ENCODE measurements around the gene PLEKHM3.
A peak's percentile ranks its signal among the peaks of the same experiment; 100 is the strongest.
"Not testable (repeated sequence)": the region's sequence is repeated elsewhere in the genome, so short reads cannot be mapped to it uniquely, and the experiment has no call there.

The PLEKHM3 gene

DNA sequence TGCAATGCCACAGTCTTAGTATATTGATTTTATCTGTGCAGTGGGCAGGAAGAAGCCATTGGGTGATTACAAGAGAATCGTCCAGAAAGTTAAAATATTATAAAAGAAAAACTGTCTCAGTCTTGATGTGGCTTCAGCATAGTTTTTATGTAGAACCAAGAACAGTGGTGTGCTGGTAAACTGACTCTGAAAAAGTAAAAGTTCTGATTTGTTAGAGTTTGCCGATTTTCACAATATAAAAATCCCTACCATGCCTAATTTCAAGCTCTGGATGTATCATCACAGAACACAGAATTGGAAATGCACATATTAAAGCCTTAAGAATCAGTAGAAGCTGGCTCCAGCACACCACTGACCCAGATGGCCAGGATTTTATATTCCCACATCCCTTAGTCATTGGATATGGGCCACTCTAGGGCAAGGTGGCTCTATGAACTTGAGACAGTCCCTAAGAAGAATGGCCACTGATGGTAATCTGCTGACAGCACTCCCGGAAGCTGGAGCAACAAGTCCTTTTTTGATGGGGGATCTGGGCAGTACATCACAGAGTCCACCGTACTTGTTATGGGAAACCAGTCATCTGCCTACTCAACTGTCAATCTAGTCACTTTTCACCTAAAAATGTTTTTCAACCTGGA lies 9.3 kb upstream of the PLEKHM3 start:
- Histone ChIP-seq H3K36me3 (ENCODE audit: control insufficient read depth, insufficient read depth, low read length) (no peaks in the 10 kb centered on the region), H3K4me3 (ENCODE audit: low read depth, low read length) (no peak overlapping the region), H3K9me3 (ENCODE audit: control insufficient read depth, insufficient read depth, low read depth, low read length) (peaks cover 6% of the 10 kb centered on the region; the same call in 1 of the 2 replicates), H3K4me1 (ENCODE audit: control insufficient read depth, insufficient read depth, low read length) (no peaks in the 10 kb centered on the region), H3K27me3 (ENCODE audit: control insufficient read depth, insufficient read depth, low read length) (no peaks in the 10 kb centered on the region), H3K9ac (ENCODE audit: low read length) (no peak overlapping the region), H3K27ac (ENCODE audit: low read depth, low read length) (no peak overlapping the region)

DNA sequence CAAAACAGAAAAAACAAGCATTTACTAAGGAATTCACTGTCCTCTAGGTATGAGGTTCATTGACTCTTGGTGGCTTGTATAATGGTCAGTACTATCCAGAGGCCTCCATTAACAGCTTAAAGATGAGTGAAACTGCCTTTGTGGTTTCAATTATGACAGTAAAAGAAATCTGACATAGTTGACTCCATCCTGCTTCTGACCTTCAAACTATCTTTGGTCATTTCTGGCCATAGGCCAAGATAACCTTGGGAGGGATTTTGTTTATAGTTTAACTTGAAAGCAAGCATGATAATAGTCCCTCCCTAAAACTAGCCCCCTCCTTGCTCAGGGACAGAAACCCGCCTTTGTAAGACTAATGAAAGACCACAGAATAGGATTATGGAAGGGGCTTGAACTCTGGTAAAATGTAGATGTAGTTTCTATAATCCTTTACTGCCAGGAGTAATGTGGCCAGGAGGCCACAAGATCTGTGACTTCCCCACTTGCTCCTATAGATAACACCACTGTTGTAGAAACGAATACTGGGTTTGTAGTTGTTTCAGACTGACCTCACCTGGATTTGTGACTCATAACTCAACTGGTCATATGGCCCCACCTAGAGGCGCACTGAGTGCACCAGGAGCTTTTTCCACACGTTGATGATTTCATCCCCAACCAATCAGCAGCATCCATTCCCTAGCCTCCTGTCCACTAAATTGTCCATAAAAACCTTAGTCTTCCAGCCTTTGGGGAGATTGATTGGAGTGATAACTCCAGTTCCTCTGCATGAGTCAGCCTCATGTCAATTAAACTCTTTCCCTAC lies 8.6 kb upstream of the PLEKHM3 start:
- H3K36me3 ChIP-seq (ENCODE audit: control insufficient read depth, insufficient read depth, low read length) = no peaks in the 10 kb centered on the region
- H3K4me3 ChIP-seq (ENCODE audit: low read depth, low read length) = no peak overlapping the region
- H3K9ac ChIP-seq (ENCODE audit: low read length) = no peak overlapping the region
- H3K9me3 ChIP-seq (ENCODE audit: control insufficient read depth, insufficient read depth, low read depth, low read length) = peaks cover 6% of the 10 kb centered on the region; the same call in 1 of the 2 replicates
- no peaks in the 10 kb centered on the region for H3K4me1 ChIP-seq (ENCODE audit: control insufficient read depth, insufficient read depth, low read length)
- no peak overlapping the region for H3K27ac ChIP-seq (ENCODE audit: low read depth, low read length)
- H3K27me3 ChIP-seq (ENCODE audit: control insufficient read depth, insufficient read depth, low read length) = no peaks in the 10 kb centered on the region

DNA sequence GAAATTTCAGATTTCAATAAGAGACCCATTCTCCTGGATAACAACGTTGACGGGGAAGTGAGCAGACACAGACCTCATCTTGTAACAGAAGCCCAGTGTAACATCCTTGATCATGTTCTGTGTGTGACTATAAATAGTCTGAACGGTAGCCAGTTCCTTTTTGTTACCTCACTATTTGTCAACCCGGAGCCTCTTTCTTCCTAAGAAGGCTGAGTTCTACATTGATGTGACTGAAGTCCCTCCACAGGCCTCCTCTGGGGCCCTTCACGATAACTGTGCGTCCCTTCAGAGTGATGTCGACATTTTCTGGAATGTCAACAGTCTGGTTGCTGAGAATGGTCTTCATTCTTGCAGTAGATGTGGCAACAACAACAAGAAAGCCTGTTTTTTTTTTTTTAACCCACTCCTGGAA lies 6.3 kb upstream of the PLEKHM3 start:
- peaks cover 6% of the 10 kb centered on the region; the same call in 1 of the 2 replicates for H3K9me3 ChIP-seq (ENCODE audit: control insufficient read depth, insufficient read depth, low read depth, low read length)
- no peaks in the 10 kb centered on the region for H3K4me1 ChIP-seq (ENCODE audit: control insufficient read depth, insufficient read depth, low read length)
- H3K27me3 ChIP-seq (ENCODE audit: control insufficient read depth, insufficient read depth, low read length) = no peaks in the 10 kb centered on the region
- H3K36me3 ChIP-seq (ENCODE audit: control insufficient read depth, insufficient read depth, low read length) = no peaks in the 10 kb centered on the region
- H3K9ac ChIP-seq (ENCODE audit: low read length) = no peak overlapping the region
- H3K4me3 ChIP-seq (ENCODE audit: low read depth, low read length) = no peak overlapping the region
- no peak overlapping the region for H3K27ac ChIP-seq (ENCODE audit: low read depth, low read length)

DNA sequence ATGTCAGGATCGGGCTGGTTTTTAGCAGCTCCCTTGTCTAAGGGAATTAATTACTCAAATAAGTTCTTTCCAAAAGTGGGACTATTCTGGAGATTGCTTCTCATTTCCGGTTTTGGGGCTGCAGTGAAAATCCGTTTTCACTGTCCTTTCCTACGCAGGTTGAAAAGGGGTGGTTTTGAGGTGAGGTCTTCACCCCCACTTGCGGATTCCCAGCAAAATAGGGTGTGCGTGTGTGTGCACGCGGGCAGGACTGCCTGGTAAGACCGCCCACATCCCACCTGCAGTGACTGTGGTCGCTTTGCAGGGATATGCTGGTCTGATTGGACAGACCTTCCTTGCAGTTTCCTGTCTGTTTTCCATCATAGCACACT lies 472 bp upstream of the PLEKHM3 start:
- peak overlapping the region; percentile 91 for H3K4me3 ChIP-seq (ENCODE audit: low read depth, low read length)
- no peaks in the 10 kb centered on the region for H3K27me3 ChIP-seq (ENCODE audit: control insufficient read depth, insufficient read depth, low read length)
- peak overlapping the region; percentile 41 for H3K9ac ChIP-seq (ENCODE audit: low read length)
- H3K4me1 ChIP-seq (ENCODE audit: control insufficient read depth, insufficient read depth, low read length) = peaks cover 6% of the 10 kb centered on the region
- H3K9me3 ChIP-seq (ENCODE audit: control insufficient read depth, insufficient read depth, low read depth, low read length) = no peaks in the 10 kb centered on the region
- peak overlapping the region; percentile 24; the same call in 1 of the 2 replicates for H3K27ac ChIP-seq (ENCODE audit: low read depth, low read length)
- no peaks in the 10 kb centered on the region for H3K36me3 ChIP-seq (ENCODE audit: control insufficient read depth, insufficient read depth, low read length)

DNA sequence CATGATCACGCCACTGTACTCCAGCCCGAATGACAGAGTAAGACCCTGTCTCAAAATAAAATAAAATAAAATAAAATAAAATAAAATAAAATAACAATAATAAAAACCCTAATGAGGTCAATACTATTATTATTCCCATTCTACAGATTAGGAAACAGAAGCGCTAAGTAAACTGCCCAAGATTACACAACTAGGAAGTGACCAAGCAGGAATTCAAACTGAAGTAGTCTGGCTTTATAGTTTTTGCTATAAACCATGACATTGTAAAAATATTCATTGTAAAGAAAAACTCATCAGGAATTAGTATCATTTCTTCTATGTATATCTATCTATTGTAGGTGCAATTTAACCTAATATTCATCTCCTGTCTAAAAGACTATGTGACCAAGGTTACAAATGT lies 1.2 kb downstream of the PLEKHM3 start:
- no peaks in the 10 kb centered on the region for H3K9me3 ChIP-seq (ENCODE audit: control insufficient read depth, insufficient read depth, low read depth, low read length)
- no peak overlapping the region for H3K27ac ChIP-seq (ENCODE audit: low read depth, low read length)
- H3K4me3 ChIP-seq (ENCODE audit: low read depth, low read length) = no peak overlapping the region
- no peak overlapping the region for H3K9ac ChIP-seq (ENCODE audit: low read length)
- H3K27me3 ChIP-seq (ENCODE audit: control insufficient read depth, insufficient read depth, low read length) = no peaks in the 10 kb centered on the region
- no peaks in the 10 kb centered on the region for H3K36me3 ChIP-seq (ENCODE audit: control insufficient read depth, insufficient read depth, low read length)
- H3K4me1 ChIP-seq (ENCODE audit: control insufficient read depth, insufficient read depth, low read length) = peaks cover 6% of the 10 kb centered on the region

DNA sequence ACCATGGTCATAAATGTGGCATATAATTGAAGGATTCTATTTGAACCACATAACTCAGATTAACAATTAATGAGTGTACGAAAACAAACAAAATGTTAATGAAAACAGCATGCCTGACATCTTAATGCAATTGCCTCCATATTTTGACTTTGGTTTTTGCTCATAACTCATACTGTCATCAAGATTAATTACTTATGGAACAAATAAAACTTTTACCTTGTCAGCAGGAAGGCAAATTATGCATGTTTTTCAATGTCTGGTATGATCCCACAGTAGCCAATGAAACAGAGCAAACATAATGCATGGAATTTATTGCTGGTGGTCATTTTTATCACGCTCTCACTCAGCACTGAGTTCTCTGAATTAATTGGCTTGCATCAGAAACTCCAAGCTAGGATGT lies 5.1 kb downstream of the PLEKHM3 start:
- H3K9ac ChIP-seq (ENCODE audit: low read length) = no peak overlapping the region
- H3K4me3 ChIP-seq (ENCODE audit: low read depth, low read length) = no peak overlapping the region
- H3K9me3 ChIP-seq (ENCODE audit: control insufficient read depth, insufficient read depth, low read depth, low read length) = no peaks in the 10 kb centered on the region
- H3K27ac ChIP-seq (ENCODE audit: low read depth, low read length) = no peak overlapping the region
- no peaks in the 10 kb centered on the region for H3K36me3 ChIP-seq (ENCODE audit: control insufficient read depth, insufficient read depth, low read length)
- H3K27me3 ChIP-seq (ENCODE audit: control insufficient read depth, insufficient read depth, low read length) = no peaks in the 10 kb centered on the region
- no peaks in the 10 kb centered on the region for H3K4me1 ChIP-seq (ENCODE audit: control insufficient read depth, insufficient read depth, low read length)

DNA sequence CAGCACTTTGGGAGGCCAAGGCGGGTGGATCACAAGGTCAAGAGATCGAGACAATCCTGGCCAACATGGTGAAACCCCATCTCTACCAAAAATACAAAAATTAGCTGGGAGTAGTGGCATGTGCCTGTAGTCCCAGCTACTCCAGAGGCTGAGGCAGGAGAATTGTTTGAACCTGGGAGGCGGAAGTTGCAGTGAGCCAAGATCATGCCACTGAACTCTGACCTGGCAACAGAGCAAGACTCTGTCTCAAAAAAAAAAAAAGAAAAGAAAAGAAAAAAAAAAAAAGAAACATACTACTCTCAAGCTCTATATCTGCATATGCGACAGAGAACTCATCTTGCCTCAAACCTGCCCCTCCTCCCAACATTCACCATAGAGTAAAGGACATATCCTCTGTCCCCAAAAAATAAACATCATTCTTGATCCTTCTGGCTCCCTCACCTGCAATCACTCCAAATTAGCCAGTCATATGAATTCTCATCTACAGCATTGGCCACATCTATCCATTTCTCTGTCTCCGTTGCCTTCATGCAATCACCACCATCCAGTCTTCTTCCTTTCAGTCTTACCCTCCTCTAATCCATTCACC lies 7.1 kb downstream of the PLEKHM3 start:
- not testable (repeated sequence) for H3K36me3 ChIP-seq (ENCODE audit: control insufficient read depth, insufficient read depth, low read length); H3K27me3 ChIP-seq (ENCODE audit: control insufficient read depth, insufficient read depth, low read length); H3K27ac ChIP-seq (ENCODE audit: low read depth, low read length); H3K9ac ChIP-seq (ENCODE audit: low read length); H3K4me3 ChIP-seq (ENCODE audit: low read depth, low read length); H3K4me1 ChIP-seq (ENCODE audit: control insufficient read depth, insufficient read depth, low read length); H3K9me3 ChIP-seq (ENCODE audit: control insufficient read depth, insufficient read depth, low read depth, low read length)

DNA sequence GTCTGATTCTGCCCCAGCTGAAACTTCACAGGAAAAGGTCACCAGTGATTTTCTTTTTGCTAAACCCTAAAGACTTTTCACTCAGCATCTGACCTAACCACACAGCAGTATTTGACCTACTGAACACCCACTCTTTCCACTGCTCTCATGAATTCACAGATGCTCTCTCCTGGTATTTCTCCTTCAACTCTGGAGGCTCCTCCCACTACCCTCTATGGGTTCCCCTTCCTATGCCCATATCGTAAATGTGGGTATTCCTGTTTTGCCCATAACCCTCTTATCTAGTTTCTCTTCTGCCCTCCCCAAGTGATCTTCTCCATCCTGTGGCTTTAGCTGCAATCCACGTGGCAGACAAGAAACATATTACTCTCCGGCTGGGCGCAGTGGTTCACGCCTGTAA lies 7.6 kb downstream of the PLEKHM3 start:
- Histone ChIP-seq H3K27ac (ENCODE audit: low read depth, low read length) (no peak overlapping the region), H3K9me3 (ENCODE audit: control insufficient read depth, insufficient read depth, low read depth, low read length) (no peaks in the 10 kb centered on the region), H3K4me1 (ENCODE audit: control insufficient read depth, insufficient read depth, low read length) (0 out of 2 replicates have a peak, but pooled peaks cover 4% of the 10 kb centered on the region), H3K36me3 (ENCODE audit: control insufficient read depth, insufficient read depth, low read length) (no peaks in the 10 kb centered on the region), H3K9ac (ENCODE audit: low read length) (no peak overlapping the region), H3K27me3 (ENCODE audit: control insufficient read depth, insufficient read depth, low read length) (no peaks in the 10 kb centered on the region), H3K4me3 (ENCODE audit: low read depth, low read length) (no peak overlapping the region)

DNA sequence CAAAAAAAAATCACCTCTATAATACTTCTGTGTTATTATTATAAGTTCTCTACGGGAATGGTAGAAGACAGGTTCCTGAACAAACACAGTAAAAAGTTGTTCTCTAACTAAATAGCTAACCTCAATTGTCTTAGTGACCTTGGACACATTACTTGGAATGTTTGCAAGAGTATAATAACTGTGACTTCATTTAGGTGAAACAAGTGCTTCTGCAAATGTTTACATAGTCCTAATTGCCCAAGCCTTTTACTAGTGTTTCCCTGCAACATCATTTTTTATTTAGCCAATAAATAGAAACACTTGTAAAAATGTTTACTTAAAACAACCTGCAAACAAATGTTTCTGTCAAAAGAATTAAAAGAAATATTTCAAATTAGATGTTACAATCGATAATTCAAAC lies 9.9 kb downstream of the PLEKHM3 start:
- Histone ChIP-seq H3K27ac (ENCODE audit: low read depth, low read length) (no peak overlapping the region), H3K4me1 (ENCODE audit: control insufficient read depth, insufficient read depth, low read length) (0 out of 2 replicates have a peak, but pooled peaks cover 4% of the 10 kb centered on the region), H3K9ac (ENCODE audit: low read length) (no peak overlapping the region), H3K4me3 (ENCODE audit: low read depth, low read length) (no peak overlapping the region), H3K36me3 (ENCODE audit: control insufficient read depth, insufficient read depth, low read length) (no peaks in the 10 kb centered on the region), H3K9me3 (ENCODE audit: control insufficient read depth, insufficient read depth, low read depth, low read length) (no peaks in the 10 kb centered on the region), H3K27me3 (ENCODE audit: control insufficient read depth, insufficient read depth, low read length) (no peaks in the 10 kb centered on the region)

DNA sequence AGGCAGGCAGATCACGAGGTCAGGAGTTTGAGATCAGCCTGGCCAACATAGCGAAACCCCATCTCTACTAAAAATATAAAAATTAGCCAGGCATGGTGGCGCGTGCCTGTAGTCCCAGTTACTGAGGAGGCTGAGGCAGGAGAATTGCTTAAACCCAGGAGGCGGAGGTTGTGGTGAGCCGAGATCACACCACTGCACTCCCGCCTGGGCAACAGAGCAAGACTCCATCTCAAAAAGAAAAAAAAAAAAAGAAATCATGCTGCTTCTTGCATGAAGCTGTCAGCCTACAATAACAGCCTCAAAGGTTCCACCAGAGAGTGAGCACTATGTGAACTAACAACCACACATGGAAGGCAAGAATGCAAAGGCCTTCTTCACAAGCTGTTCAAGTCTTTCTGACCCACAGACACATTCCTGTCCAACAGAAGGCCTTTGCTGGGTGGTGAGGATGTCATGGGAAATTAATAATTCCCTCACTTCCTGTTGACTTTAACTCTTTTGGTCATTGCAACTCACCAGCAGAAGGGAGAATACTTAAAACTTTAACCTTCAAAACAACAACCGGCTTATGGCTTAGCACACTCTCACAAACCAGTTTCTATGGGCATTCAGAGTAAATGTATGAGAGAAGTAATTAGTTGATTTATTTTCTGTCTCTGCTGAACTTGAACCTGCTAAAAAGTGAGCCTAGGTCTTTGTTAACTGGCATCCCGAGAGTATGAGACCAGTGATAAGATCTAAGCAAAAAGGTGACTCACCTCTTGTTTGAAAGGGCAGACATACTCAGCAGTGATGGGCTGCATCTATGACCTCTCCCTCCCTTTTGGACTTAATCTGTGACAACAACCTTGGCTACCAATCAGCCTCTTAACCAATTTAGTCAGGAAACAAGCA lies 11.8 kb downstream of the PLEKHM3 start:
- H3K4me1 ChIP-seq (ENCODE audit: control insufficient read depth, insufficient read depth, low read length) = 0 out of 2 replicates have a peak, but pooled peaks cover 4% of the 10 kb centered on the region
- no peaks in the 10 kb centered on the region for H3K27me3 ChIP-seq (ENCODE audit: control insufficient read depth, insufficient read depth, low read length)
- H3K27ac ChIP-seq (ENCODE audit: low read depth, low read length) = no peak overlapping the region
- no peaks in the 10 kb centered on the region for H3K9me3 ChIP-seq (ENCODE audit: control insufficient read depth, insufficient read depth, low read depth, low read length)
- no peak overlapping the region for H3K4me3 ChIP-seq (ENCODE audit: low read depth, low read length)
- no peak overlapping the region for H3K9ac ChIP-seq (ENCODE audit: low read length)
- no peaks in the 10 kb centered on the region for H3K36me3 ChIP-seq (ENCODE audit: control insufficient read depth, insufficient read depth, low read length)

Measured in HUES6 (cell line).